ENCODE measurements around the gene SLC25A30.
A peak's percentile ranks its signal among the peaks of the same experiment; 100 is the strongest.
"Not testable (repeated sequence)": the region's sequence is repeated elsewhere in the genome, so short reads cannot be mapped to it uniquely, and the experiment has no call there.

SLC25A30 gene

GRCh38 chr13:45432737-45433380, 14.7 kb upstream of the SLC25A30 start:
- DNase-seq (ENCODE audit: low read depth in 3 of 3) = no peak

GRCh38 chr13:45426056-45426841, 8.1 kb upstream of the SLC25A30 start:
- not testable (repeated sequence) for DNase-seq (ENCODE audit: low read depth in 3 of 3)

DNA sequence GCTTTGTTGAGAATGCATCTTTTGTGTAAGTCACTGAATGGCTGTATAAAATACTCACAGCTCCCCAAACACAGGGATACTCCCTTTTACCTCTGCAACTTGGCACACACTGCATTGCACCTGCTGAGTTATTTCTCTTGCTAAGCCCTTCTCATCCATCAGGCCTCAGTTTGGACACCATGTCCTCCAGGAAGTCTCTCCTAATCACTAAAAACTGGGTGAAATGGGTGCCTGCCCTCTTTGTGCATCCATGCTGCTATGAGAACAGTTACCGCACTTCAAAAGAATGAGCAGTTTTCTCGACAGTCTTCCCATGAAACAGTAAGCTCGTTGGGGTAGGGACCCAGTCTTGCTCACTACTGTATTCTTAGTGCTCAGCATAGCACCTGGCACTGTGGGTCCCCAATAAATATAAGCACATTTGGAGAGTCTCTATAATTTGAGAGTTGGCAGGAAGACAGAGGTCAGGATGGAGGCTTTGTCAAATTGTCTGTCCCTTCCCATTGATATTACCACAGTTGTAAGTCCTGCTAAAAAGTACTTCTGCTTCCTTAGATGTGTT, 4.6 kb upstream of the SLC25A30 start:
- DNase-seq (ENCODE audit: low read depth in 3 of 3) = no peak

DNA sequence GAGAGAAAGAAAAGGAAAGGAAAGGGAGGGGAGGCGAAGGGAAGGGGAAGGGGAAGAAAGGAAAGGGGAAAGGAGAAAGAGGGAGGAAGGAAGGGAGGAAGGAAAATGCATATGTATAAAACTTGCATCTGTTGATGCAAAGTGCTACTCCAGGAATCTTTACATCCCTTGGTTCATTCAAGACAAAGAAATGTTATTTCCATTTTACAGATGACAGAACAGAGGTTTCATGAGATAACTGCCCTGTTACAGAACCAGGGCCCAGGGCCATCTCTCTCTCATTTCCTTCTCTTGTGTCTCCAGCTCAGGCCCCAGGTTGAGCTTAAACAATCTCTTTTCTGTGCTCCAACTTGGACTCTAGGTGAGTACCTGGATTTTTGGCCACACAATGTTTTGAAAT, 1.8 kb upstream of the SLC25A30 start:
- DNase-seq (ENCODE audit: low read depth in 3 of 3) = no peak

DNA sequence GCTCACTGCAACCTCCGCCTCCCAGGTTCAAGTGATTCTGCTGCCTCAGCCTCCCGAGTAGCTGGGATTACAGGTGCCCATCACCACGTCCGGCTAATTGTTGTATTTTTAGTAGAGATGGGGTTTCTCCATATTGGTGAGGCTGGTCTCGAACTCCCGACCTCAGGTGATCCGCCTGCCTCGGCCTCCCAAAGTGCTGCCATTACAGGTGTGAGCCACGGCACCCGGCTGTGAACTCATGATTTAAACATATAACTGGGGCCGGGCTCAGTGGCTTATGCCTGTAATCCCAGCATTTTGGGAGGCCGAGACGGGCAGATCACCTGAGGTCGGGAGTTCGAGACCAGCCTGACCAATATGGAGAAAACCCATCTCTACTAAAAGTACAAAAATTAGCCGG, 1.2 kb upstream of the SLC25A30 start:
- DNase-seq (ENCODE audit: low read depth in 3 of 3) = not testable (repeated sequence)

DNA sequence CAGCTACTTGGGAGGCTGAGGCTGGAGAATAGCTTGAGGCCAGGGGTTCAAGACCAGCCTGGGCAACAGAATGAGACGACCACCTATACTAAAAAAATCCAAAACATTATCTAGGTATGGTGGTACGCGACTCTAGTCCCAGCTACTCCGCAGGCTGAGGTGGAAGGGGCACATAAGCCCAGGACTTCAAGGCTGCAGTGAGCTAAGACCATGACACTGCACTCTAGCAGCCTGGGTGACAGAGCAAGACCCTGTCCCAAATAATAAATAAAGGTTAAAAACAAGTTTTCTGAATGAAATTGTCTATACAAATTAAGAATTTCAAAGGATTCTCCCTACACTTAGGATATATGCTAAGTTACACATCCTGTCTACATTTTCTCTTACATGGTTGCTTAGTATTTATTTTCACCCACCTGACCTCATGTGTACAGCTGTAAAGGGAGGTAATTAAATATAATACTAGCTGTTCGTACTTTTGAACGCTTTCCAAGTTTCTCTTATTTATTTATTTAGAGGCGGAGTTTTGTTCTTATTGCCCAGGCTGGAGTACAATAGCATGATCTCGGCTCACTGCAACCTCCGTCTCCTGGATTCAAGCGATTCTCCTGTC, 1.6 kb downstream of the SLC25A30 start:
- no peak for DNase-seq (ENCODE audit: low read depth in 3 of 3)

- DNase-seq (ENCODE audit: low read depth in 3 of 3) = no peak
These were observed 3.1 kb downstream of the SLC25A30 start for GRCh38 chr13:45415112-45415511.

DNA sequence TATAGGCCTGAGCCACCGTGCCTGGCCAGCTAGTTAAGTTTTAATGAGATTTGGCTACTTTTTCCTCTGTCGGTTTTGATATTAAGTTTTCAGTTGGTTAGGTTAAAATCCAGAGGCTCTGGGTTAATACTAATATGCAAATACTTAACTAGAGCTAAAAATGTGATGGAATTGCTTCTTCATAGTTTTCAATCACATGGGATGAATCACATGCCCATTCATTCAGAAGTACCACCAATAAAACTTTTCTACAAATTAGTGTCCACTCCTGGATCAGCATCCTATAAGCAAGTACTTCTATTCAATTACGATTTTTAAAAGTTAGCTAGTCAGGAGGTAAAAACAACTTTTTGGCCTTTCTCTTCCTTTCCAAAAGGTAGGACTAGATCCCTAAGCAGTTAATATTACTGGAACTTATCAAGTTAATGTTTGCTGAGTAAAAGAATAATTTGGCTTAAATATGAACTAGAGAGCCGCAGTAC, 4.3 kb downstream of the SLC25A30 start:
- DNase-seq (ENCODE audit: low read depth in 3 of 3) = no peak

GRCh38 chr13:45412274-45413049, 5.7 kb downstream of the SLC25A30 start:
- no peak for DNase-seq (ENCODE audit: low read depth in 3 of 3)

- DNase-seq (ENCODE audit: low read depth in 3 of 3) = no peak
These were observed 6.5 kb downstream of the SLC25A30 start for GRCh38 chr13:45411631-45412030.

- no peak for DNase-seq (ENCODE audit: low read depth in 3 of 3)
These were observed 7.0 kb downstream of the SLC25A30 start for GRCh38 chr13:45411221-45411620.

DNA sequence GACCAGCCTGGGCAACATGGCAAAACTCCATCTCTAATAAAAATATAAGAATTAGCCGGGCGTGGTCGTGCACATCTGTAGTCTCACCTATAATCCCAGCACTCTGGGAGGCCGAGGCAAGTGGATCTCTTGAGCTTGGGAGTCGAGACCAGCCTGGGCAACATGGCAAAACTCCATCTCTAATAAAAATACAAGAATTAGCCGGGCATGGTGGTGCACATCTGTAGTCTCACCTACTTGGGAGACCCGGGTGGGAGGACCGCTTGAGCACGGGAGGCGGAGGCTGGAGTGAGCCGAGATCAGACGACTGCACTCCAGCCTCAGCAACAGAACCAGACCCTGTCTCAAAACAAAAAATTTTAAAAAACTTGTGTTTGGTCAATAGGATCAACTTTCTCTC, 7.7 kb downstream of the SLC25A30 start:
- DNase-seq (ENCODE audit: low read depth in 3 of 3) = no peak

DNA sequence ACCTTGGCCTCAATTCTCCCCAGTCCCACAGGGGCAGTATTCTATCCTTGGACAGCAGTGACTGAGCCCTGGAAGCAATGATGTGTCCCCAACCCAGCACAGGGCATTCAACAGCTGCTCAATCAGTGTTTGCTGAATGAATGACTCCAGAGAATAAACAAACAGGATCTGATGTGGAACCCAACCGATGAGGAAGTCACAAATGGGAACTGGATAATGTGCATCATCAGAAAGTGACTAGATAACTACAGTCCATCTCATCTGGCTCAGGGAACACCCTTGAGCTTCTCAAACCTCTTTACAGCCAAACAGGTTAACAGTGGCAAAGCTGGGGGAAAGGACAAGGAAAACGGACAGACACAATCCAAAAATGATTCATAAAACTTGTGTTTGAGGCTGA, 8.2 kb downstream of the SLC25A30 start:
- DNase-seq (ENCODE audit: low read depth in 3 of 3) = no peak

DNA sequence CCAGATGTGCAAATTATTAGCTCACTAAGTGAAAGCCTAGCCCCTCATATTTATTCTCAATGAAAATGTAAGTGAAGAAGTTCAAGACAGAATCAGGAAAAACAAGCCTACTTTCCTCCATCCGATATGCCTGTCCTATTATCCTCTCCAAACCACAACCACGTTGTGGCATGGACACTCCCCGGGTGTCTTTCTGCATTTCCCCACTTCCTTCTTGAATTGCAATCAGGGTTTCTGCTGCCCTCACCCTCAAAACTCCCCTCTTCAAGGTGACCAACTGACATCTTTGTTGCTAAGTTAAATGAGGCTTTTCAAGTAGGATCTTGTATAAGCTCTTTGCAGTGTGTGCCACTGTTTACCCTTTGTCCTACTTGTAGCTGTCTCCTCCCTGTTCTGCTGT, 11.8 kb downstream of the SLC25A30 start:
- no peak for DNase-seq (ENCODE audit: low read depth in 3 of 3)

DNA sequence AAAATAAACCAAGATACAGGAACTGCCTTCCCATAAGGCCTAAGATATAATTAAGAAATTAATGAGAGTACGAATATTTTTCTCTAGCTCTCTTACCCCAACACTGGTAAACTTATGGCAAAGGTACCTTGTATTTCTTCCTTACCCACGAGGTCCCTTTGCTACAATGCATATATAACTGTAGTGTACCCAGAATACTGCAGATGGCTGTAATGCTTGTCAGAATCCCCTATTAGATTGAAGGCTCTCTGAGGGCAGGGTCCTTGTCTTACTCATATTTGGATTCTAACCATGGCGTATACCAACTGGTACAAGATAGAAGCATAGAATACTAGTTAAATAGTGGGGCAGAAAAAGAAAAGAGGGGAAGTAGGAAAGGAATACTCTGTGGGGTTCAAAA, 15.1 kb downstream of the SLC25A30 start:
- DNase-seq (ENCODE audit: low read depth in 3 of 3) = no peak

DNA sequence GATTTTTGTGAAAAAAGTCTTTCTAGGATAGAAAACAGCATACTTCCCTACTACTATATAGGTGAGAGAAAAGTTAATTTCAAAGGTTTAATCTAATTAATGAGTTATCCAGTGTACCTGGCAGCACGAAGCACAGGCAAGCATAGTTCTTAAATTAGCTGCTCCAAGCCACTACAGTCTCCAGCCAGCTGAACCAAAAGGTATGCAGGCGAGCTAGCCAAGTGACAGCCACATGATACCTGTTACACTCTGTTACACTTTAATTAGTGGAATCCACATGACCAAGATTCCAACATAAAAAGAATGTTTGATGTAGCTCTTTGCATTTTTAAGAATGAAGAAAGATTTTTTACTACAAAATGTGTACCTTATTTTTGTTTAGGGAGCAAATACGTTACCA, 15.5 kb downstream of the SLC25A30 start:
- DNase-seq (ENCODE audit: low read depth in 3 of 3) = no peak

DNA sequence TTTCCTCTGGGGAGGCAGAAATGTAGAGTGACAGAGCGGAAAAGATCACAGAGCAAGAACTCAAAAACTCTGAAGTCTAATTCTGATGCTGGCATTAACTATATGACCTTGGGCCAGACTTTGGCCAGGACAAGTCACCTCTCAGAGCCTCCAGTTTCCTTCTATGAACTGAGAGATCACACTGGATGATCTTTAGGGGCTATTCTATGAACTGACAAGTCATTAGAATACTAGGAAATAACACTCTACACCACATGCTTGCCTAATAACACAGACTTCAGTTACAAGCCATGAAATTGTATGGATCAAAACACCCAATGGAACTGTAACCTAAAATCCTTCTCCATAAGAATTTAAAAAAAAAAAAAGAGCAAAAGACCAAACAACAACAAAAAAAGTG, 16.9 kb downstream of the SLC25A30 start:
- no peak for DNase-seq (ENCODE audit: low read depth in 3 of 3)

GRCh38 chr13:45398877-45399276, 19.3 kb downstream of the SLC25A30 start:
- DNase-seq (ENCODE audit: low read depth in 3 of 3) = no peak

- no peak for DNase-seq (ENCODE audit: low read depth in 3 of 3)
These were observed 21.6 kb downstream of the SLC25A30 start for GRCh38 chr13:45396533-45397095.

DNA sequence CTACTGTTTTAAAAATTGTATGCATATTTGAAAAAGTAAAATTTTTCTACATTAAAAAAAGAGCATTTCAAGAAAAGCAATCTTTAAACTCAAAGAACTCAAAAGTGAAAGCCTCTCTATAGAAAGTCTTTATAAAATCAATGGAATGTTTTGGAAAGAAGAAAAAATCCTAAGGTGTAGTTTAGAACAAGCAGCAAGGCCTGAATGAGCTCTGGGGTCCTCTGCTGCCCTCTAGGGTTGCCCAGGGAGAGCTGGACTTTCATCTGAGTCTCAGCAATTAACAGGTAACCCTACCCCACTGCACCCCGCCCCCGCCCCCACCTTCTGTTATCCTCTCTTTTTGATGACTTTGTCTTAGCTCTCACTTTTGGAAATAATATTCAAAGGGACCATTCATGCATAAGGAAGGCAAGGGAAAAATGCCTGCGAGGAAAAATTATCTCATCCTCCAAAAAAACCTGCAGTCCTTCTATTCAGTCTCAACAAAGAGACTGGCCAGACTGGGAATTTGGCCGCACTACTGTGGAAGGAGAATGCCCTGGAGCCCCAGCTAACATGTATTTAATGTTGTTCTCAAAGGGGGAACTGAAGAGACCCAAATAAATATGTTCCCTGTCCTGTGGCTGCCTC, 24.1 kb downstream of the SLC25A30 start:
- peak in 1 of 3 donors; percentile 17 for DNase-seq (ENCODE audit: low read depth in 3 of 3)

GRCh38 chr13:45392811-45393210, 25.4 kb downstream of the SLC25A30 start:
- DNase-seq (ENCODE audit: low read depth in 3 of 3) = no peak
